H1 (cell line): ENCODE measurements around the gene MPPED1. TPM values are rescaled to one million over a fixed set of nuclear protein-coding genes. Genes with fewer than 3 reads are reported as not detected.

ENCODE experiments used
- CREB1 ChIP-seq: IDR thresholded peaks from 2 replicates; pipeline ENCODE4 v1.6.1; 2012; ENCODE audit warnings: inconsistent platforms
- KDM1A ChIP-seq: fragments of 200-600, 300-600 bp; sonication (generic); IDR thresholded peaks from 2 replicates; pipeline ENCODE4 v1.7.1; 2016; ENCODE audit warnings: mild to moderate bottlenecking, low read length, borderline replicate concordance
- NRF1 ChIP-seq: IDR thresholded peaks from 2 replicates; pipeline ENCODE4 v1.6.1; 2011; ENCODE audit warnings: mild to moderate bottlenecking, low read depth, low read length, improper control_type of control experiment
- PHF8 ChIP-seq: fragments of 200-600 bp; sonication (generic); conservative IDR thresholded peaks from 2 replicates; pipeline ENCODE4 v1.7.1; 2012; ENCODE audit warnings: low read depth, mild to moderate bottlenecking, inconsistent platforms, low read length, moderate library complexity
- SIRT6 ChIP-seq: IDR thresholded peaks from one replicate; pipeline ENCODE4 v1.7.1; 2012; ENCODE audit warnings: low read length, inconsistent platforms
- SP1 ChIP-seq: IDR thresholded peaks from 2 replicates; pipeline ENCODE4 v1.6.1; 2011; ENCODE audit warnings: low read depth, low read length
- SUZ12 ChIP-seq: fragments of 200-600 bp; sonication (generic); IDR thresholded peaks from 2 replicates; pipeline ENCODE4 v1.6.1; 2012; ENCODE audit warnings: mild to moderate bottlenecking, inconsistent platforms, low read length, moderate library complexity, mixed read lengths
- TBP ChIP-seq: IDR thresholded peaks from 2 replicates; pipeline ENCODE4 v1.6.1; 2011; ENCODE audit warnings: low read depth, low read length, improper control_type of control experiment
- polyA plus RNA-seq, 7 experiments: library from polyadenylated mRNA; depleted of rRNA in 3 of 7; stranded (reverse) in 5 of 7; unstranded in 2 of 7; fragments of >200 nt in 5 of 7; fragments of 200-250 nt in 2 of 7; gene quantifications; 1 replicate in 5 of 7; 2 replicates in 1 of 7; 4 replicates in 1 of 7; pipeline versions ENCODE4 v1.2.1 to v1.2.3, GENCODE V29; 2011 to 2013; ENCODE audit warnings: missing spikeins in 2 of 7, mixed read lengths in 2 of 7
- total RNA-seq: library from RNA; stranded (reverse); fragmentation: NEBNext Ultra II Directional; extraction: Animal tissue kit (Norgen Biotek cat#: 25700); gene quantifications from 2 replicates; pipeline ENCODE4 v1.2.1, GENCODE V29; 2021
- TF ChIP-seq, protein P1 (sequence below): fragments of 300-600 bp; sonication (generic); IDR thresholded peaks from 2 replicates; pipeline ENCODE4 v1.7.1; 2012; ENCODE audit warnings: low read length, moderate library complexity, mild to moderate bottlenecking, inconsistent platforms; ENCODE audit not compliant: insufficient replicate concordance
- TF ChIP-seq, protein P2 (sequence below): IDR thresholded peaks from 2 replicates; pipeline ENCODE4 v1.6.1; 2012; ENCODE audit warnings: low read length, inconsistent platforms

Gene MPPED1
- total and polyA plus RNA-seq, 2 of the 8 experiments (the other 6 are each of a cell fraction or from before 2014, with no cell fraction given), result 0.29 to 0.37 TPM

DNA sequence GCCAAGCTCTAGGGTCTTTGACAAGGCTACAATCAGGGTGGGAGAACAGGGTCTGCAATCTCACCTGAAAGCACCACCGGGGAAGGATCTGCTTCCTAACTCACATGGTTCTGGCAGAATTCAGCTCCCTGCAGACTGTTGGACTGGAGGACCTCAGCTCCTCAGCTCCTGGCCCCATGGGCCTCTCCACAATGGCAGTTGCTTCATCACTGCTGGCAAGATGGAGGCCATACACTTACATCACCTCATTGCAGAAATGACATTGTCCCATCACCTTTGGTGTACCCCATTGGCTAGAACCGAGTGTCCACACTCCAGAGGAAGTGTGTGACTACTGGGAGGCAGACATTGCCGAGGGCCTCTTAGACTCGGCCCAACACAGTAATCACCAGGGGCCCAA, 20.9 kb upstream of the MPPED1 start (continued):
- TF ChIP-seq, protein P1, sequence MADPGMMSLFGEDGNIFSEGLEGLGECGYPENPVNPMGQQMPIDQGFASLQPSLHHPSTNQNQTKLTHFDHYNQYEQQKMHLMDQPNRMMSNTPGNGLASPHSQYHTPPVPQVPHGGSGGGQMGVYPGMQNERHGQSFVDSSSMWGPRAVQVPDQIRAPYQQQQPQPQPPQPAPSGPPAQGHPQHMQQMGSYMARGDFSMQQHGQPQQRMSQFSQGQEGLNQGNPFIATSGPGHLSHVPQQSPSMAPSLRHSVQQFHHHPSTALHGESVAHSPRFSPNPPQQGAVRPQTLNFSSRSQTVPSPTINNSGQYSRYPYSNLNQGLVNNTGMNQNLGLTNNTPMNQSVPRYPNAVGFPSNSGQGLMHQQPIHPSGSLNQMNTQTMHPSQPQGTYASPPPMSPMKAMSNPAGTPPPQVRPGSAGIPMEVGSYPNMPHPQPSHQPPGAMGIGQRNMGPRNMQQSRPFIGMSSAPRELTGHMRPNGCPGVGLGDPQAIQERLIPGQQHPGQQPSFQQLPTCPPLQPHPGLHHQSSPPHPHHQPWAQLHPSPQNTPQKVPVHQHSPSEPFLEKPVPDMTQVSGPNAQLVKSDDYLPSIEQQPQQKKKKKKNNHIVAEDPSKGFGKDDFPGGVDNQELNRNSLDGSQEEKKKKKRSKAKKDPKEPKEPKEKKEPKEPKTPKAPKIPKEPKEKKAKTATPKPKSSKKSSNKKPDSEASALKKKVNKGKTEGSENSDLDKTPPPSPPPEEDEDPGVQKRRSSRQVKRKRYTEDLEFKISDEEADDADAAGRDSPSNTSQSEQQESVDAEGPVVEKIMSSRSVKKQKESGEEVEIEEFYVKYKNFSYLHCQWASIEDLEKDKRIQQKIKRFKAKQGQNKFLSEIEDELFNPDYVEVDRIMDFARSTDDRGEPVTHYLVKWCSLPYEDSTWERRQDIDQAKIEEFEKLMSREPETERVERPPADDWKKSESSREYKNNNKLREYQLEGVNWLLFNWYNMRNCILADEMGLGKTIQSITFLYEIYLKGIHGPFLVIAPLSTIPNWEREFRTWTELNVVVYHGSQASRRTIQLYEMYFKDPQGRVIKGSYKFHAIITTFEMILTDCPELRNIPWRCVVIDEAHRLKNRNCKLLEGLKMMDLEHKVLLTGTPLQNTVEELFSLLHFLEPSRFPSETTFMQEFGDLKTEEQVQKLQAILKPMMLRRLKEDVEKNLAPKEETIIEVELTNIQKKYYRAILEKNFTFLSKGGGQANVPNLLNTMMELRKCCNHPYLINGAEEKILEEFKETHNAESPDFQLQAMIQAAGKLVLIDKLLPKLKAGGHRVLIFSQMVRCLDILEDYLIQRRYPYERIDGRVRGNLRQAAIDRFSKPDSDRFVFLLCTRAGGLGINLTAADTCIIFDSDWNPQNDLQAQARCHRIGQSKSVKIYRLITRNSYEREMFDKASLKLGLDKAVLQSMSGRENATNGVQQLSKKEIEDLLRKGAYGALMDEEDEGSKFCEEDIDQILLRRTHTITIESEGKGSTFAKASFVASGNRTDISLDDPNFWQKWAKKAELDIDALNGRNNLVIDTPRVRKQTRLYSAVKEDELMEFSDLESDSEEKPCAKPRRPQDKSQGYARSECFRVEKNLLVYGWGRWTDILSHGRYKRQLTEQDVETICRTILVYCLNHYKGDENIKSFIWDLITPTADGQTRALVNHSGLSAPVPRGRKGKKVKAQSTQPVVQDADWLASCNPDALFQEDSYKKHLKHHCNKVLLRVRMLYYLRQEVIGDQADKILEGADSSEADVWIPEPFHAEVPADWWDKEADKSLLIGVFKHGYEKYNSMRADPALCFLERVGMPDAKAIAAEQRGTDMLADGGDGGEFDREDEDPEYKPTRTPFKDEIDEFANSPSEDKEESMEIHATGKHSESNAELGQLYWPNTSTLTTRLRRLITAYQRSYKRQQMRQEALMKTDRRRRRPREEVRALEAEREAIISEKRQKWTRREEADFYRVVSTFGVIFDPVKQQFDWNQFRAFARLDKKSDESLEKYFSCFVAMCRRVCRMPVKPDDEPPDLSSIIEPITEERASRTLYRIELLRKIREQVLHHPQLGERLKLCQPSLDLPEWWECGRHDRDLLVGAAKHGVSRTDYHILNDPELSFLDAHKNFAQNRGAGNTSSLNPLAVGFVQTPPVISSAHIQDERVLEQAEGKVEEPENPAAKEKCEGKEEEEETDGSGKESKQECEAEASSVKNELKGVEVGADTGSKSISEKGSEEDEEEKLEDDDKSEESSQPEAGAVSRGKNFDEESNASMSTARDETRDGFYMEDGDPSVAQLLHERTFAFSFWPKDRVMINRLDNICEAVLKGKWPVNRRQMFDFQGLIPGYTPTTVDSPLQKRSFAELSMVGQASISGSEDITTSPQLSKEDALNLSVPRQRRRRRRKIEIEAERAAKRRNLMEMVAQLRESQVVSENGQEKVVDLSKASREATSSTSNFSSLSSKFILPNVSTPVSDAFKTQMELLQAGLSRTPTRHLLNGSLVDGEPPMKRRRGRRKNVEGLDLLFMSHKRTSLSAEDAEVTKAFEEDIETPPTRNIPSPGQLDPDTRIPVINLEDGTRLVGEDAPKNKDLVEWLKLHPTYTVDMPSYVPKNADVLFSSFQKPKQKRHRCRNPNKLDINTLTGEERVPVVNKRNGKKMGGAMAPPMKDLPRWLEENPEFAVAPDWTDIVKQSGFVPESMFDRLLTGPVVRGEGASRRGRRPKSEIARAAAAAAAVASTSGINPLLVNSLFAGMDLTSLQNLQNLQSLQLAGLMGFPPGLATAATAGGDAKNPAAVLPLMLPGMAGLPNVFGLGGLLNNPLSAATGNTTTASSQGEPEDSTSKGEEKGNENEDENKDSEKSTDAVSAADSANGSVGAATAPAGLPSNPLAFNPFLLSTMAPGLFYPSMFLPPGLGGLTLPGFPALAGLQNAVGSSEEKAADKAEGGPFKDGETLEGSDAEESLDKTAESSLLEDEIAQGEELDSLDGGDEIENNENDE, result no peak
- no peak for TF ChIP-seq SUZ12
- TF ChIP-seq PHF8, result no peak
- TF ChIP-seq TBP, result no peak
- TF ChIP-seq CREB1, result no peak
- TF ChIP-seq KDM1A, result no peak
- no peak for TF ChIP-seq NRF1
- TF ChIP-seq, protein P2, sequence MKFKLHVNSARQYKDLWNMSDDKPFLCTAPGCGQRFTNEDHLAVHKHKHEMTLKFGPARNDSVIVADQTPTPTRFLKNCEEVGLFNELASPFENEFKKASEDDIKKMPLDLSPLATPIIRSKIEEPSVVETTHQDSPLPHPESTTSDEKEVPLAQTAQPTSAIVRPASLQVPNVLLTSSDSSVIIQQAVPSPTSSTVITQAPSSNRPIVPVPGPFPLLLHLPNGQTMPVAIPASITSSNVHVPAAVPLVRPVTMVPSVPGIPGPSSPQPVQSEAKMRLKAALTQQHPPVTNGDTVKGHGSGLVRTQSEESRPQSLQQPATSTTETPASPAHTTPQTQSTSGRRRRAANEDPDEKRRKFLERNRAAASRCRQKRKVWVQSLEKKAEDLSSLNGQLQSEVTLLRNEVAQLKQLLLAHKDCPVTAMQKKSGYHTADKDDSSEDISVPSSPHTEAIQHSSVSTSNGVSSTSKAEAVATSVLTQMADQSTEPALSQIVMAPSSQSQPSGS, result no peak
- TF ChIP-seq SIRT6, result no peak
- no peak for TF ChIP-seq SP1
